ENCODE results near the gene ARID2.

The ARID2 gene

GRCh38 chr12:45946435-45946834 is 216.9 kb downstream of the ARID2 start:
- no peak for DNase-seq

- no peak for DNase-seq
Measured at GRCh38 chr12:45948546-45948945, 219.0 kb downstream of the ARID2 start.
